NB4 (cell line): ENCODE results near the gene METTL14.

Experiments
- POLR2A ChIP-seq: IDR thresholded peaks from 2 replicates; pipeline ENCODE4 v1.6.1; 2011; ENCODE audit warnings: mild to moderate bottlenecking; ENCODE audit not compliant: insufficient read length; ENCODE audit errors: extremely low read depth
- TF ChIP-seq, protein P1 (sequence below): IDR thresholded peaks from one replicate; pipeline ENCODE4 v1.5.1; 2012; ENCODE audit warnings: low read depth, low read length

DNA sequence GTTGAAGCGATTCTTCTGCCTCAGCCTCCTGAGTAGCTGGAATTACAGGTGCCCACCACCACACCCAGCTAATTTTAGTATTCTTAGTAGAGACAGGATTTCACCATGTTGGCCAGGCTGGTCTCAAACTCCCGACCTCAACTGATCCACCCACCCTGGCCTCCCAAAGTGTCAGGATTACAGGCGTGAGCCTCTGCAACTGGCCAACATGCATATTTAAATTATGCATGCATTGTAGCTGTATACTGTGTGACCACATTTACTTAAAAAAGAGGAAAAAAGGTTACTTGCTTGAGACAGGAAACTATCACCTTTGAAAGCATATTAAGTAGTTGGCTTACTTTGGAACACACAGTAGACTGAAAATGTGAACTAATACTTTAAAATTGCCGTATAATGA, 29.5 kb downstream of the METTL14 start:
- TF ChIP-seq, protein P1, sequence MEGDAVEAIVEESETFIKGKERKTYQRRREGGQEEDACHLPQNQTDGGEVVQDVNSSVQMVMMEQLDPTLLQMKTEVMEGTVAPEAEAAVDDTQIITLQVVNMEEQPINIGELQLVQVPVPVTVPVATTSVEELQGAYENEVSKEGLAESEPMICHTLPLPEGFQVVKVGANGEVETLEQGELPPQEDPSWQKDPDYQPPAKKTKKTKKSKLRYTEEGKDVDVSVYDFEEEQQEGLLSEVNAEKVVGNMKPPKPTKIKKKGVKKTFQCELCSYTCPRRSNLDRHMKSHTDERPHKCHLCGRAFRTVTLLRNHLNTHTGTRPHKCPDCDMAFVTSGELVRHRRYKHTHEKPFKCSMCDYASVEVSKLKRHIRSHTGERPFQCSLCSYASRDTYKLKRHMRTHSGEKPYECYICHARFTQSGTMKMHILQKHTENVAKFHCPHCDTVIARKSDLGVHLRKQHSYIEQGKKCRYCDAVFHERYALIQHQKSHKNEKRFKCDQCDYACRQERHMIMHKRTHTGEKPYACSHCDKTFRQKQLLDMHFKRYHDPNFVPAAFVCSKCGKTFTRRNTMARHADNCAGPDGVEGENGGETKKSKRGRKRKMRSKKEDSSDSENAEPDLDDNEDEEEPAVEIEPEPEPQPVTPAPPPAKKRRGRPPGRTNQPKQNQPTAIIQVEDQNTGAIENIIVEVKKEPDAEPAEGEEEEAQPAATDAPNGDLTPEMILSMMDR: no peak
- no peak for TF ChIP-seq POLR2A
